Nephron (organoid): ENCODE data around the gene TAS2R16.

Experiments
- H3K27ac Mint-ChIP-seq, 3 experiments: 2 replicates each; pipeline ENCODE4 v1.8.0; 2020; ENCODE audit warnings: mixed read lengths in 3 of 3, mild to moderate bottlenecking in 2 of 3, moderate library complexity in 1 of 3
- H3K27me3 Mint-ChIP-seq: 2 replicates; pipeline ENCODE4 v1.8.0; 2021; ENCODE audit warnings: low read depth, mild to moderate bottlenecking, moderate library complexity, mixed read lengths
- H3K36me3 Mint-ChIP-seq: 2 replicates; pipeline ENCODE4 v1.8.0; 2020; ENCODE audit warnings: low read depth, mixed read lengths
- H3K4me1 Mint-ChIP-seq: 2 replicates; pipeline ENCODE4 v1.8.0; 2020; ENCODE audit warnings: mixed read lengths
- H3K4me3 Mint-ChIP-seq, 3 experiments: 2 replicates each; pipeline ENCODE4 v1.8.0; 2020; ENCODE audit warnings: mild to moderate bottlenecking in 3 of 3, mixed read lengths in 3 of 3, moderate library complexity in 2 of 3
- H3K9me3 Mint-ChIP-seq: 2 replicates; pipeline ENCODE4 v1.8.0; 2020; ENCODE audit warnings: mixed read lengths
- CTCF ChIP-seq, 3 experiments: fragments of 200-600 bp; sonication (generic); IDR thresholded peaks; one replicate each; pipeline ENCODE4 v1.5.0; 2021; ENCODE audit warnings: antibody characterized with exemption in 3 of 3; ENCODE audit not compliant: unreplicated experiment in 3 of 3

TAS2R16 gene

DNA sequence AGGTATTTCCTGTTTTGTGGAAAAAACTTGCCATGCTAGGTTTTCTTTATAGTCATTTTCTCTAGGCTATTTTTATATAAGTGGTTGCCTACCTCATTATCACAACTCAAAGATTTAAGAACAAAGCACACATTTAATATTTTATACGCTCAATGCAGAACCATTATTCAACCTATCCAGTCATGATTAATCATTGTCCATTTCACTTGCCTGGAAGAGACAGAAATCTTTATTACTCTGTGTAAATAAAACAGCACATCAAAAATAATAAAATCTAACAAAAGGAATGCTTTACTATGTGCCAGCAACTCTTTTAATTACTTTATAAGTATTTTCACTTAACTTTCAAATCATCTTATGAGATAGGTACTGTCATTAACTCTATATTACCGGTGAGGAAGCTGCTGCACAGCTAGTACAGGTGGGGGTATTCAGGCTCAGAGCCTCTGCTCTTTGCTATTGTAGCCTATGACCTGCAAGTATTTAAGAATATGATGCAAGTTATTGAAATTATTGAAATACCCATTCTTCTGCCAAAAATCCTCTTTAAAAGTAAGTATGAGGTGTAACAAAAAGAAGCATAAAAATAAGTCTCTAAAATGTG is 16.4 kb upstream of the TAS2R16 start:
- Mint-ChIP-seq H3K4me3 (no peak overlapping the region), H3K27me3 (no peaks in the 10 kb centered on the region), H3K4me1 (no peaks in the 10 kb centered on the region), H3K36me3 (no peaks in the 10 kb centered on the region), H3K9me3 (peaks cover 3% of the 10 kb centered on the region), H3K27ac (no peak overlapping the region)
- TF ChIP-seq CTCF (IDR thresholded peaks at IDR 0.05; ENCODE audit: unreplicated experiment in 3 of 3) = no peak

DNA sequence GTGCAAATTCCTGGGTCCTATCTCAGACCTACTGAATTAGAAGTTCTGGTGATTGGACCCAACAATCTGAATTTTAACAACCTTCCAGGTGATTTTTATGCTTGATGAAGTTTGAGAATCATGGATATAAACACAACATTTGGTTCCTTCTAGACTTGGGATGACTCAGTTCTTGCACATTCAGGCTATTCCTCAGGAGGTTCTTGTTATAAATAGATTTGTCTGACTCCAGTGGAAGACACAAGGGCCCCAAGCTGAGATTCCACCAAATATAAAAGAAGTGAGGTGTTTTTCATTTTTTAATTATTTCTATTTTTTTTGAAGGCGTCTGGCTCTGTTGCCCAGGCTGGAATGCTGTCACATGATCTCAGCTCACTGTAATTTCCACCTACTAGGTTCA is 9.4 kb upstream of the TAS2R16 start:
- H3K4me3 Mint-ChIP-seq = no peak overlapping the region
- H3K4me1 Mint-ChIP-seq = no peaks in the 10 kb centered on the region
- no peaks in the 10 kb centered on the region for H3K36me3 Mint-ChIP-seq
- no peak for TF ChIP-seq CTCF (IDR thresholded peaks at IDR 0.05; ENCODE audit: unreplicated experiment in 3 of 3)
- H3K9me3 Mint-ChIP-seq = no peaks in the 10 kb centered on the region
- no peak overlapping the region for H3K27ac Mint-ChIP-seq
- no peaks in the 10 kb centered on the region for H3K27me3 Mint-ChIP-seq

DNA sequence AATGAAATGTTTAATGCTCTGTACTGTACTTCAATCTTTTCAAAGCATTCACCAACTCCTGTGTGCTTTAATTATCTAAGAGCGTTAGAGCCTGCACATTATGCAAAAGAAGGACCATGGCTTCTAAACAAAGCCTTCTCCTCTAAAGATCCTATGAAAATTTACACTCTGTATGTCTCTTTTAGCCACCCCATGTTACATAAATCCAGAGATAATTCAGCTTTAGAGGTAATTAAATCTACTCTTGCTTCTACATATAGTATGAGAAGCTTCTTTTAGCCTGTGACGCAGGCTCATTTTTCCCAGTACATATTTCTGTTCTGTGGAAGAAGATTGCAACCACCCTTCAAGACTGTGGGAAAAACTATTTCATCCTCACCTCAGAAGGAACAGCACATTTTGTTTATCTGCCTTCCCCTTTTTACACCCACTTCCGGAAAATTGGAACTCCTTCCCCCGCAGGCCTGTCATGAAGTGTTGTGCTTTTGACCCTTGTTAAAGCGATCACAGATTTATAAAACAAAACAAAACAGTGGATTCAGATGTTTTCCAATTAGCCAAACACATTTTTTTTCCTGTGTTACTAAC is 8.1 kb upstream of the TAS2R16 start:
- H3K27me3 Mint-ChIP-seq = no peaks in the 10 kb centered on the region
- H3K27ac Mint-ChIP-seq = no peak overlapping the region
- H3K4me3 Mint-ChIP-seq = no peak overlapping the region
- H3K9me3 Mint-ChIP-seq = no peaks in the 10 kb centered on the region
- H3K36me3 Mint-ChIP-seq = no peaks in the 10 kb centered on the region
- TF ChIP-seq CTCF (IDR thresholded peaks at IDR 0.05; ENCODE audit: unreplicated experiment in 3 of 3) = no peak
- no peaks in the 10 kb centered on the region for H3K4me1 Mint-ChIP-seq

DNA sequence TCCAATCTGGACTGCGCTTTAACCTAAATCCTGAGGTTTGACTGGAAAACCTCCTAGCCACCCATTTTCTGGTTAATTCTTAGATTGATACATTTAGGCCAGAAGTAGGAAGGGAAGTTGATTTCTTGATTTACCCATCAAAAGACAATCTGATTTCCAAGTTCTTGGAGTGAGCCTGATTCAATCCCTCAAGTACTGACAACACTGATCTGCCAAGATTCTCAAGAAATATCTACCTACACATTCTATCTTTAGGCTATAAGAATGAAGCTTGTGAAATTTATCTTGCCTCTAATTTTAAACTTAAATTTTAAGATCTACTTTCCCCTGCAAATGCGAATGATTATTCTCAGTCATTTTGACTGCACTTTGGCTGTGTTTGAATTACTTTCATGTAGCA is 5.9 kb downstream of the TAS2R16 start:
- no peaks in the 10 kb centered on the region for H3K9me3 Mint-ChIP-seq
- H3K27me3 Mint-ChIP-seq = no peaks in the 10 kb centered on the region
- no peak overlapping the region for H3K4me3 Mint-ChIP-seq
- H3K27ac Mint-ChIP-seq = no peak overlapping the region
- no peaks in the 10 kb centered on the region for H3K4me1 Mint-ChIP-seq
- TF ChIP-seq CTCF (IDR thresholded peaks at IDR 0.05; ENCODE audit: unreplicated experiment in 3 of 3) = no peak
- no peaks in the 10 kb centered on the region for H3K36me3 Mint-ChIP-seq

- Mint-ChIP-seq H3K36me3 (no peaks in the 10 kb centered on the region), H3K9me3 (no peaks in the 10 kb centered on the region), H3K27ac (no peak overlapping the region), H3K4me3 (no peak overlapping the region), H3K27me3 (no peaks in the 10 kb centered on the region), H3K4me1 (no peaks in the 10 kb centered on the region)
- no peak for TF ChIP-seq CTCF (IDR thresholded peaks at IDR 0.05; ENCODE audit: unreplicated experiment in 3 of 3)
These were observed 6.5 kb downstream of the TAS2R16 start for GRCh38 chr7:122989041-122989440.

DNA sequence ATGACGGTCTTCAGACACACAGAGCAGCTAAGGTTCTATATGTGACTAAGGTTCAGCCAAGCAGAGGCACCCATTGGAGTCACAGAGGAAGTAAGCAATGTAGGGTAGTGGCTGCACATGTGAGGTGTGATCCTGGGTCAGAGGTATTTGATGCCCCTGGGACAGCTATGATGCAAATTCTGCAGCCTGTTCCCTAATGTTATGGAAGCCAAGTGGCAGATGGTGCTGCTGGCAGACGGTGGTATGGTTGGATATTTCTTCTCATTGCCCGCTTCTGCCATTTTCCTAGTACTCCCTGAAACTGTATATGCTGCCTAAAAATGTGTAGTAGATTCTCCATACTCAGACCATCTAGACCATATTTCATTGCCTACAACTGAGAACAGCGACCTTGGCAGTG is 7.2 kb downstream of the TAS2R16 start:
- no peak for TF ChIP-seq CTCF (IDR thresholded peaks at IDR 0.05; ENCODE audit: unreplicated experiment in 3 of 3)
- no peaks in the 10 kb centered on the region for H3K4me1 Mint-ChIP-seq
- no peaks in the 10 kb centered on the region for H3K9me3 Mint-ChIP-seq
- H3K36me3 Mint-ChIP-seq = no peaks in the 10 kb centered on the region
- no peaks in the 10 kb centered on the region for H3K27me3 Mint-ChIP-seq
- H3K4me3 Mint-ChIP-seq = no peak overlapping the region
- no peak overlapping the region for H3K27ac Mint-ChIP-seq
